Stimulated activated CD8-positive, alpha-beta memory T cell treated with anti-CD3 and anti-CD28 coated beads, Interleukin-15, amount 100 ng/mL, for 1 hour (primary cell): ENCODE measurements around the gene FHOD1.

Experiments
- DNase-seq: peaks from one replicate; pipeline ENCODE4 v3.0.0-alpha.2; 2020; ENCODE audit warnings: low read depth

Gene FHOD1

DNA sequence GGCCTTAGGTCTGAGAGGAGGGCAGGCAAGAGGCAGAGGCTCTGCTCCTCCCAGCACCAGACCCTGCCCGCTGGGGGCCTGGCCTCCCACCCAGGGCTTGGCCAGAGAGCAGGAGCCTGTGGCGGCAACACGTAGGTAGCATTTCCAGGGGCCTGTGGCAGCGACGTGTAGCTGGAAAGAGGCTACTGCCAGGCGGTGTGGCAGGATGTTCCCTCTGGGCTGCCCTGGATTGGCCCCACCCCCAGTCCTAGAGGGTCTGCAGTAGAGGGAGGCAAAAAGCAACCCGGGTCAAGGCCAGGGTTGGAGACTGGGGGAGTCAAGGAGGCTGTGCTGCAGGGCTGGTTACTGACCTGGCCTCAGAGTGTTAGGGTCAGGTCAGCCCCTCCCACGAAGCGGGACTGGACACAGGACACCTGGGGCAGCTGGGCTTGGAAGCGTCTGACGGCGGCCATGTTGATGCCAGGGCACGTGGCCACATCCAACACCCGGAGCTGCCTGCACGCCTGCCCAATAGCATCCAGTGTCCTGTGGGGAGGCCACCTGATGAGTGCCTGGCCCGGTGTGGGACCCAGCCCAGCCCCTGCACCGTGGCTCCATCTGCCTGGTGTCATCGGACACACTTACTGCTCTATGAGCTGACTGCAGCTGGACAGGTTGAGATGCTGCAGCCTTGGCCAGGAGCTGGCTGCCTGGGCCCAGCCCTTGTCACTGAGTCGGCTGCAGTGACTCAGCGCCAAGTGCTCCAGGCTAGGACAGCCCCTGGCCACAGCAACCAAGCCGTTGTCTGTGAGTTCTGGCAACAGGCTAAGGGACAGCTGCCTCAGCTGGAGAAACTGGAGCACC, 39.8 kb downstream of the FHOD1 start:
- no peak for DNase-seq

DNA sequence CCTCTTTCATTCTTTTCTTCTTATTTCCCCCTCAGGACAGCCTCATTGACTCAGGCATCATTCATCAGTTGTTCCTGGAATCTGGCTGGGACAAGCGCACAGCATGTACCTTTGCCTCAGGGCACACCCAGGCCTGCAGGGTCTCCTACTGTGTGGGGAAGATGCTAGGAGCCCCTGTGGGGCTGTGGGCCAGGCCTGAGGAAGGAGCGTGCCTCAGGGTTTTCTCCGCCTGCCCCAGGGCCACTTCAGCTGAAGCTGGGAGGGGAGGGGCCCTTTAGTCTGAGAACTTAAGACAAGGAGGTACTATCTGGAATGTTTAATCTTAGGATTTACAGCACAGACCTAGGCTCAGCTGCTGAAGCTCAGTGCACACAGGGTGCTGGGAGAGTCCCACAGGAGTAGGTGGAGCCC, 40.4 kb downstream of the FHOD1 start:
- DNase-seq = no peak

DNA sequence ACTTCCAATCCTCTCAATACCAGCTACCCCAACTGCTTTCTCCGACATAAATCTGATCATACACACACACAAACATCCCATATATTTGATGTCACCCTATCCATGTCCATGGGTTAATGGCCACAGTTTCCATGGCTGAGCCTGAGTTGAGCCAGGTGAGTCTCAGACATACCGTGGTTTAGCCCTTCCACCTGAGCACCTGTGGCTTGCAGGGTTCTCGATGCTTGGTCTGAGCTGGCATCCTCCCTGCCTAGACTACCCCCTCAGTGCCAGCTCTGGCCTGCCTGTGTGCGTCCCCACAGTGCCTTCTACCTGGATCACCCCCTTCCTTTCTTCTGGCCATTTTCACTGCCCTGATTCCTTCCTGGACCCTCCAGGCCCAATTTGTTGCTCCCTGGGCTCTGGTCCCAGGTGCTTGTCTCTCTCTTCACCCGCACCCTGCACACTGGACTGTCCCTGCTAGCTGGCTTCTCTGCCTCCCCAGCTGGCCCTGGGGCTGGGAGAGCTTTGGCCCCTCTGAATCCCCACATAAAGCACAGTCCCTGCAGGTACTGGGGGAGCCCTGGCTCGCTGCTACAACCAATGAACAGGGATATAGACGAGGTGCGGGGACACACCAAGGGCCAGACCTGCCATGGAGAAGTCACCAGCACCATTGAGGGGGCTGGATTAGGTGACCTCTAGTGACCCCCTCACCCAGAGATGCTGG, 41.0 kb downstream of the FHOD1 start:
- DNase-seq = no peak

DNA sequence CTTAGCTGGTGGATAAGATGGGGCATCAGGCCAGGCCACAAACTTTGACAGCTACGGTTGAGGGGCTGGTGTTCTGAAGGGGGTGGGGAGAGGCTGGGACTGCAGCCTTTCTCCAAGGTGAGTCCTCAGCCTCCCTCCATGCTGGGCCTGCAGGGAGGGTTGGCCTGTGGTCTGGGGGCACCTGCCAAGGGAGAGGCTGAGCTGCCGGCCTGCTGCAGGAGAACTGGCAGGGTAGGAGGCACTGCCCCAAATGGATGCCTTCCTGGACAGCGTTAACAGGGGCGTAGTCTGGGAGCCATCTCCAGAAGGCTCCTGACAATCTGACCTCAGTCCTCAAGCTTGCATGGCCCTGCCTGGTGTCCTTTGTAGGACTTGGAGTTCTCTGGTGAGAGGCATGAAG, 43.2 kb downstream of the FHOD1 start:
- no peak for DNase-seq

DNA sequence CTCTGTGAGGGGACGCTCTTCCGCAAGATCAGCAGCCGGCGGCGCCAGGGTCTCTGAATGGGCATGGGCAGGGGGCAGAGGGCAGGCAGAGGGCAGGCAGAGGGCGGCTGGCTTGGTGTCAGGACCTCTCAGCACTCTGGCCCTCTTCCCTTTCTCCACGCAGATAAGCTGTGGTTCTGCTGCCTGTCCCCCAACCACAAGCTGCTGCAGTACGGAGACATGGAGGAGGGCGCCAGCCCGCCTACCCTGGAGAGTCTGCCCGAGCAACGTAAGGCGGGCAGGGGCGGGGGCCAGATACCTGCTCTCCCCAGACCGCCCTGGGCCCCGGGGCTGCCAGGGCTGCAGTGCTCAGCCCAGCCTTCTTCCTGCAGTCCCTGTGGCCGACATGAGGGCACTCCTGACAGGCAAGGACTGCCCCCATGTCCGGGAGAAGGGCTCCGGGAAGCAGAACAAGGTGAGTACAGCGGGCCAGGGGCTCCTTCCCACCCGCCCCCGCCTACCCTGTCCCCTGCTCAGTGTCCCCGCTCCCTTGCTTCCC, 44.3 kb downstream of the FHOD1 start:
- no peak for DNase-seq

DNA sequence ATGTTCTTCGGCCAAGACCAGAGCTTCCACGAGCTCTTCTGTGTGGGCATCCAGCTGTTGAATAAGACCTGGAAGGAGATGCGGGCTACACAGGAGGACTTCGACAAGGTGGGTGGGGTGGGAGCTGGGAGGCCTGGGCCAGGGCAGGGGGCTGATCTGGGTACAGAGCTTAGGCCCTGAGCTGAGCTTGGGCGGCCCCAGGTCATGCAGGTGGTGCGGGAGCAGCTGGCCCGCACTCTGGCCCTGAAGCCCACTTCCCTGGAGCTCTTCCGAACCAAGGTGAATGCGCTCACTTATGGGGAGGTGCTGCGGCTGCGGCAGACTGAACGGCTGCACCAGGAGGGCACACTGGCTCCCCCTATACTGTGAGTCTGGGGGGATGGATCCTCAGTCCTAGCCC, 44.9 kb downstream of the FHOD1 start:
- no peak for DNase-seq

DNA sequence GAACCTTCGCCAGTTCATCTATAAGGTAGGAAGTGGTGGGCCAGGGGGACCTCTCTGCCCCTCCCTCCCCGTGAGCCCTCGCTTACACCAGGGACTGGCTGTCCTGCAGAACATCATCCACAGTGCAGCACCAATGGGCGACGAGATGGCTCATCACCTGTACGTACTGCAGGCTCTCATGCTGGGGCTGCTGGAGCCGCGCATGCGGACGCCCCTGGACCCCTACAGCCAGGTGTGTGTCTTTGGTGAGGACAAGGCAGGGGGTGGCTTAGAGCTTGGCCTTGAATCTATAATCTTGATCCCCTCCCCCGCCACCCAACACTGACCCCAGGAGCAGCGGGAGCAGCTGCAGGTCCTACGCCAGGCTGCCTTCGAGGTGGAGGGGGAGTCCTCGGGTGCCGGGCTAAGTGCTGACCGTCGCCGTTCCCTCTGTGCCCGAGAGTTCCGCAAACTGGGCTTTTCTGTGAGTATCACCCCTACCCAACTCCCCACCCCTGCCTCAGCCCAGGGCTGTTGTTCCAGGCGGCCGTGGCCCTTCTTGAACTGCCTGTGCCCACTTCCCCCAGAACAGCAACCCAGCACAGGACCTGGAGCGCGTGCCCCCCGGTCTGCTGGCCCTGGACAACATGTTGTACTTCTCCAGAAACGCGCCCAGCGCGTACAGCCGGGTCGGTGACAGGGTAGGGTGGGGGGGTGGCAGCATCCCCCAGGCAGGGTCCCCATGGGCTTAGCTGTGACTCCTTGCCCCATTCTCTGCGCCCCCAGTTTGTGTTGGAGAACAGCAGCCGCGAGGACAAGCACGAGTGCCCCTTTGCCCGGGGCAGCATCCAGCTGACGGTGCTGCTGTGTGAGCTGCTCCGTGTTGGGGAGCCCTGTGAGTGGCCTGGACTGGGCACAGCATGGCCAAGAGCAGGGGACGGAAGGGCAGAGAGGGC, 45.6 kb downstream of the FHOD1 start:
- no peak for DNase-seq

DNA sequence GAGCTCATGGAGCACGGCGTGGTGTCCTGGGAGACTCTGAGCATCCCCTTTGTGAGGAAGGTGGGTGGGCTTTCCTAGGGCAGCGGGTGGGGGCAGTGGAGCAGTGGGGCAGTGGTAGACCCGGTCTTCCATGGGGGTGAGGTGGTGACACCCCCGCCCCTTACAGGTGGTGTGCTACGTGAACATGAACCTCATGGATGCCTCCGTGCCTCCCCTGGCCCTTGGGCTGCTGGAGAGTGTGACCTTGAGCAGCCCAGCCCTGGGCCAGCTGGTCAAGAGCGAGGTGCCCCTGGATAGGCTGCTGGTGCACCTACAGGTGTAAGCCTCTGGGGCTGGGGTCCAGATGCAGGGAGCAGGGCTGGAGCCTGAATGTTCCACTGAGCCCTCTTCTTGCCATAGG, 46.8 kb downstream of the FHOD1 start:
- DNase-seq = no peak

DNA sequence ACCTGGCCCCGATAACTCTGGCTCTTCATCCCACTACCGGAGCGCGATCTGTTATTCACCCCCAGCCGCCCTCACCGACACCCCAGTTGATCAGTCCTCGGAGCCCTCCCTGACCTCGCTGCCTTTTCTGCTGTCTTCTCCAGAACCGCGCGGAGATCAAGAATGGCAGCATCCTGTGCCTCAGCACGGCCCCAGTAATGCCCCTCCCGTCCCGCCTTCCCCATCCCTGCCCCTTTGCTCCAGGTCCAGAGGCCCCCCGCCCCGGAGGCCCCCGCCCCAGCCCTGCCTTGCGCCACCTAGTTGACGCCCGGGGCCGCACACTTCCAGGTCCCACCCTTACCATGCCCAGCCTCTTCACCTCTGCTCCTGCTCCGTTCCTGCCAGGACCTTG, 47.5 kb downstream of the FHOD1 start:
- no peak for DNase-seq

DNA sequence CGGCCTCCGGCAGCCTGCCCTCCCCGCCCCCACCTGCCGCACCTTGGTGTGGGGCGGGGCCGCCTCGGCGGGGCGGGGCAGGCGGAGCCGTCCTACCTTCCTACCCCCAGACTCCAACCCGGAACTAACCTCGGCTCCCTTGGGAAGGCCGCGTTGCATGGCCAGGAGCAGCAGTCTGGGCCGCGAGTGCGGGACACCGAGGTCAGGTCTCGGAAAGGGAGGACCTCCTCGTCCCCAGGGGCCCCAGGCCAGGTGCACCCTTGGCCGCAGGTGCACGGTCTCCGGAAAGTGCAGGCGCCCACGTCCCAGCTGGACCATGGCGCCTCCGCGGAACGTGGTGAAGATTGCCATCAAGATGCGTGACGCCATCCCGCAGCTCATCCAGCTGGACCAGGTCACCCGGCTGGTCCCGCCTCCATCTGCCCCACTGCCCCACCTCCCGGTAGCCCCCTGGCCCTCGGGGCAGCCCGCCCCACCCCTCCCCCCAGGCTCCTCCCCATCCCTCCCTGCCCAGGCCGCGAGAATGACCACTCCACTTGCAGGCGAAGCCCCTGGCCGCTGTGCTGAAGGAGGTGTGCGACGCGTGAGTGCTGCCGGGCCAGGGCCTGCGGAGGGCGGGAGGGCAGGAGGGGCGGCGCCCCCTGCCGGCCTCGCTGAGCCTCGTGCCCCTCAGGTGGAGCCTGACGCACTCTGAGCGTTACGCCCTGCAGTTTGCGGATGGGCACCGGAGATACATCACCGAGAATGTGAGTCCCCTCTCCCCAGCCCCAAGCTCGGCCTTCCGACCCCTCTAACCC, 48.1 kb downstream of the FHOD1 start, which contains the start of gene ELMO3:
TSS of gene ELMO3 (plus strand) at position 121 of the 797 bp plus-strand sequence. CDS start at position 317, 196 bp downstream.
- no peak for DNase-seq

DNA sequence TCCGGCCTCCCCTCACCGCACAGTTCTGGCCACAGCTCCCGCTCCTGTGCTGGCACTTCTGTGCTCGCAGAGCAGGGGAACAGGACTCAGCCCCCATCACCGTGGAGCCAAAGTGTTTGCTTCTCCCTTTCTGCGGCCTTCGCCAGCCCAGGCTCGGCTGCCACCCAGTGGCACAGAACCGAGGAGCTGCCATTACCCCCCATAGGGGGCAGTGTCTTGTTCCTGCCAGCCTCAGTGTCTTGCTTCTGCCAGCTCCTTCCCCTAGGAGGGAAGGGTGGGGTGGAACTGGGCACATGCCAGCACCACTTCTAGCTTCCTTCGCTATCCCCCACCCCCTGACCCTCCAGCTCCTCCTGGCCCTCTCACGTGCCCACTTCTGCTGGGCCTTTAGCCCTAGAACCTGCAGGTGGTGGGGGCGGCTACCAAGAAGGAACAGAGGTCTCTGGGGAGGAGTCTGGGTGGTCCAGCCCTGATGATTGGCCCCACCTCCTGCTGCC, 49.0 kb downstream of the FHOD1 start:
- DNase-seq = no peak

DNA sequence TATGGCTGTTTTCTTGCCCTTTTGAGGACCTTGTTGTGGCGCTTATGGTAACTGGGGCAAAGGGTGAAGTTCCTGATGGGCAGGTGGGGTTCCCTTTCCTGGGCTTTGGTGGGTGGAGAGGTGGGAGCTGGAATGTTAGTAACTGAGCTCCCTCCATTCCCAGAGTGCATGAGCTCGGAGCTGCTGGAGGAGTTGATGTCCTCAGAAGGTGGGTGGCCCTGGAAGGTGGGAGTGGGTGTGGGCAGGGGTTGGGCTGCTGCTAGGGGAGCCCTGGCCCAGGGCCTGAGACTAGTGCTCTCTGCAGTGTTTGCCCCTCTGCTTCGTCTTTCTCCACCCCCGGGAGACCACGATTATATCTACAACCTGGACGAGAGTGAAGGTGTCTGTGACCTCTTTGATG, 49.6 kb downstream of the FHOD1 start:
- no peak for DNase-seq

DNA sequence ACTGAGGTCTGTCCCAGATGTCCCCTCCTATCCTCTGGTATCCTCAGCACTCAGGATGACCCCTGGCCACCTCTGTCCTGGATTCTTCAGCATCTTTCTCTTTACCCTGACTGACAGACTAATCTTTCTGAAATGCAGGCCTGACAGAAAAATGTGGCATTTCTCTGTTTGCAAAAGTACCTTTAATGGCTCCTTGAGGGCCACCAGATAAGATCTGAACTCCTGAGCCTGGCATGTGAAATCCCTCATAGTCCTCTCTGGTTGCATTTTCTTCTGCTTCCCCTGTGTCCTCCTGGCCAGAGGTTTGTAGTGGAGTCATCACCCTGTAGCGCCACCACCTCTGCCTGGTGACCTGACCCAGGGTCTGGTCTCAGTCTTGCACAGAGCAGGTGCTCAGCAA, 50.4 kb downstream of the FHOD1 start:
- DNase-seq = no peak

DNA sequence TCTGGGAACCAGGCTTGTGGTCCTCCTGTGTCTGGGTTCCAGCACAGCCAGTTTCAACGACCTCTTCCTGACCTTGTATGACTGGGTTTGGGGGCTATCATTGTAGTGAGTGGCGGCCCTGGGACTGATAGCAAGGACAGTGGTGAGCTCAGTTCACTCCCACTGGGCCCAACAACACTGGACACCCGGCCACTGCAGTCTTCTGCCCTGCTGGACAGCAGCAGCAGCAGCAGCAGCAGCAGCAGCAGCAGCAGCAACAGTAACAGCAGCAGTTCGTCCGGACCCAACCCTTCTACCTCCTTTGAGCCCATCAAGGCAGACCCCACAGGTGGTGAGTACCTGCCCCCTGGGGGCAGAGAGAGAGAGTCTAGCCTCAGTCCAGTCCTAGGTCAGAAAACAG, 51.6 kb downstream of the FHOD1 start:
- DNase-seq = no peak

DNA sequence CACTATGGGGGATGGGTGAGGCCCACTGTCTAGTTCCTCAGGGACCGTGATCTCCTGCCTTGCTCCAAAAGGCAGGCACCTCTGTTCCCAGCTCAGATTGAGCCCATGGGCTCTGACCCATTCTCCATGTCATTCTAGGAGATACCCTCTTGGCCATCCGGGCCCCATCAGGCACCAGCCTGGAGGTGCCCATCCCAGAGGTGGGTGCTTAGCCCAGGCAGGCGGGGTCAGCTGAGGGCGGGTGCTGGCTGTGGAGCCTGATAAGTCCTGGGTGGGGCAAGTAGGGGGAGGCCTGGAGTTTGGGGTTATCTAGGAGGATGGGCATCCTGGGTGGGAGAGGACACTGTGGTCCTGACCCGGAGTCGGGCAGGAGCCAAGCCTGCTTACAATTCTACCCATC, 53.0 kb downstream of the FHOD1 start:
- DNase-seq = no peak

DNA sequence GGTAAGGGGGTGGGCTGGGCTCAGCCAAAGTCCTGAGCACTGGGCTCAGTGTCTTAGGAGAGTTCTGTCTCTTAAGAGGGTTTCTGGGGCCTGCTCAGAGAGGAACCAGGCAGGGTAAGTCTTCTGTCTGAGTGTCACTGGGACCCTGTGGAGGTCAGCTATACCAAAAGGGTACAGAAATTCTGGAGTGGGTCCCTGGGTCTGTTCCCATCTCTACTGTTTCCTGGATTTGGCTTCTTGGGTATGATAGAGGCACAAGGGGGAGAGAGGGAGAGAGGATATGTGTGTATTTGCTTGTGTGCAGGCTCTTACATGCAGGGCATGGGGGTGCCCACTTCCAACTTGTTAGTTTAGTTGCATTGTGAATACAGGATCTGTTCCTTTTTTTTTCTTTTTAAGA, 53.7 kb downstream of the FHOD1 start:
- DNase-seq = no peak

DNA sequence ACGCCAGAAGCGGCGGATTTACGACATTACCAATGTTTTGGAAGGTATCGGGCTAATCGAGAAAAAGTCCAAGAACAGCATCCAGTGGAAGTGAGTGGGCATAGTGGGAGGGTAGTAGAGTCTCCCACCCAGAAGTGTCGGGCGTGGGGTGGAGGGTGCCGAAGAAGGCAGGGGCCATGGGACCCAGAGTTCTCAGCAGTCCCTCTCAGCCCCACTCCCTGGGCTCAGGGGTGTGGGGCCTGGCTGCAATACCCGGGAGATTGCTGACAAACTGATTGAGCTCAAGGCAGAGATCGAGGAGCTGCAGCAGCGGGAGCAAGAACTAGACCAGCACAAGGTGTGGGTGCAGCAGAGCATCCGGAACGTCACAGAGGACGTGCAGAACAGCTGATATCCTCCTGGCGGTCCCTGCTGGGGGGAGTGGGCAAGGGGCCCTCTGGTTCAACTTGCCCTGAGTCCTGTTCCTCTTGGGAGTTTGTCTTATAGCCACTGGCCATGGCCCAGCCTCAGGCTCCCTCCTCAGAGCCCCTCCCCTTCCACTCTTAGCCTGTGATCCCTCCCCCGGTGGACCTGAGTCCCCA, 54.4 kb downstream of the FHOD1 start:
- DNase-seq = no peak

DNA sequence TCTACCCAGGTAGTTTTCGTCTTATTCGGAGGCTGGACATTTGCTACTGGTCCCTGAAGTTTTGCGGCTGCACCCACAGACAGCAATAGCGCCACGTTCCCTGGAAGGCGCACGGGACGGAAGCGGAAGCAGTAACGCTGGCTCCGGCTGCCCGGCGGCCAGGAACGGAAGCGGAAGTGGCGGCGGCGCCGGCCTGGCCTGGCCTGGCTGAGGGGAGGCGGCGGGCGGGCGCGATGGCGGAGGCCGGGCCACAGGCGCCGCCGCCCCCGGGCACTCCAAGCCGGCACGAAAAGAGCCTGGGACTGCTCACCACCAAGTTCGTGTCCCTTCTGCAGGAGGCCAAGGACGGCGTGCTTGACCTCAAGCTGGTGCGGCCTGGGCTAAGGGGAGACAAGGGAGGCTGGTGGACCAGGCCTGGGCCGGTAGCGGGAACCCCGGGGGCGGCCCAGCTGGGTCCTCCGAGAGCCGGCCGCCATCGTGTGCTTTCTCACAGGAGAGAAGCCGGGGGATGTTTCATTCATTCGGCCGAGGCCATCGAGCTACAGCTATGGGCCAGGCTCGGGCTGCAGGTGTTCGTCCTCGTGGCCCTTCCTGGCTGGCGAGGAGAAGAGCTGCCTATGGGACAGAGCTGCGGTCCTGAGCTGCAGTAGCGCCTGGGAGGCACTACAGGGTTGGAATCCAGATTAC, 55.1 kb downstream of the FHOD1 start, which contains the start of gene E2F4:
TSS of gene E2F4 (plus strand) at position 161 of the 687 bp plus-strand sequence. CDS start at position 234, 73 bp downstream.
- peak; percentile 69 for DNase-seq

DNA sequence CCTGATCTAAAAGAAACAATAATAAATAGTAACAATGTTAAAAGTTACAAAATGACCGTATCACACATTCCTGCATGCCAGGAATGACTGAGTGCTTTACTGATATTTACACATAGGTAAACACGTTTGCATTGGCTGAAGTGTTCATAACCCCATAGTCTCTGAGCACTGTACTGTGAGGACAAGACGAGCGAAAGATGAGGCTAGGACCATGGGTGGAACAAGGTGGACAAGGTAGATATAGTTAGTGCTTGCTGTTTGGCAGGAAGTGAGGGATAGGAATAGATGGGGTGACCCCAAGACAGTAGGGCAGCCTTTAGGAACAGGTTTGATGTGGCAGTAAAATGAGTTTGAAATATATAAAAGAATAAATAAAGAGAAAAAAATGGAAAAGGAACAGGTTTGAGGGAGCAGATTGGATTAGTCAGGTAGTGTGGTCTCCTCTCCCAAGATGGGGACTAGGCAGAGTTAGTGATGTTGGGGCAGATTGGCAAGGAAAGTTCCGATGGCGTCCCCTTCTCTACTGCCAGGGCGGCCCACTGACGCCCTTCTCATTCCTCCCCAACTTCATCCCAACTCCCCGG, 55.8 kb downstream of the FHOD1 start:
- DNase-seq = no peak
